ENCODE results near the gene PRKACA.
A peak's percentile ranks its signal among the peaks of the same experiment; 100 is the strongest.
"Not testable (repeated sequence)": the region's sequence is repeated elsewhere in the genome, so short reads cannot be mapped to it uniquely, and the experiment has no call there.

Gene PRKACA

DNA sequence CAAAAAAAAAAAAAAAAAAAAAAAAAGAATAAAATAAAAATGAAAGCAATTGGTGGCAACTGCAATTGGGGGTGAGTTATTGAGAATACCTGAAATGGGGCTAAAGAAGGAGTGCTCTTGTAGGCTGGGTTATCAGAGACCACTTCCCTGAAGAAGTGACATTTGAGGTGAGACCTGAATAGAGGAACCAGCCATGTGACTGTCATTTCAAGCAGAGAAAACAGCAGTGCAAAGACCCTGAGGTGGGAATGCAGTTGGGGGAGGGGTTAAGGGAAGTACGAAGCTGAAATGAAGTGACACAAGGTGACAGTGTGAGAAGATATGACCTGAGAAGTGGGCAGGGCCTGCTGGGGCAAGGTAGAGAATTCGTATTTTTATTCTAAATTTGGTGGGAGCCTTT is 51.4 kb downstream of the PRKACA start:
- no peak for DNase-seq

DNA sequence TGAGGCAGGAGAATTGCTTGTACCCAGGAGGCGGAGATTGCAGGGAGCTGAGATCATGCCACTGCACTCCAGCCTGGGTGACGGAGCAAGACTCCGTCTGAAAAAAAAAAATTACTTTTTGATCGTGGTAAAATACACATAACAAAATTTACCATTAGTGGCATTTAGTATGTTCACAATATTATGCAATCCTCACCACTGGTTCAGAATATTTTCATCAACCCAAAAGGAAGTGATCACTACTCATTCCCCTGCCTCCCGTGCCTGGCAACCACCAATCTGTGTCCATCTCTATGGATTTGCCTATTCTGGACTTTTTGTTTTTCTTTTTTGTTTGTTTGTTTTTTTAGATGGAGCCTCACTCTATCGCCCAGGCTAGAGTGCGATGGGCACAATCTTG is 54.5 kb downstream of the PRKACA start:
- no peak for DNase-seq

DNA sequence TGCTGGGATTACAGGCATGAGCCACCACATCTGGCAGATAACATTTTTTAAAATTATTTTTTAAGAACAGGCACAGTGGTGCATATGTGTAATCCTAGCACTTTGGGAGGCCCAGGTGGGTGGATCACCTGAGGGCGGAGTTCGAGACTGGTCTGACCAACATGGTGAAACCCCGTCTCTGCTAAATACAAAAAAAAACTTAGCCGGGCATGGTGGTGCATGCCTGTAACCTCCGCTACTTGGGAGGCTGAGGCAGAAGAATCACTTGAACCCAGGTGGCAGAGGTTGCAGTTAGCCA is 55.1 kb downstream of the PRKACA start:
- no peak for DNase-seq

DNA sequence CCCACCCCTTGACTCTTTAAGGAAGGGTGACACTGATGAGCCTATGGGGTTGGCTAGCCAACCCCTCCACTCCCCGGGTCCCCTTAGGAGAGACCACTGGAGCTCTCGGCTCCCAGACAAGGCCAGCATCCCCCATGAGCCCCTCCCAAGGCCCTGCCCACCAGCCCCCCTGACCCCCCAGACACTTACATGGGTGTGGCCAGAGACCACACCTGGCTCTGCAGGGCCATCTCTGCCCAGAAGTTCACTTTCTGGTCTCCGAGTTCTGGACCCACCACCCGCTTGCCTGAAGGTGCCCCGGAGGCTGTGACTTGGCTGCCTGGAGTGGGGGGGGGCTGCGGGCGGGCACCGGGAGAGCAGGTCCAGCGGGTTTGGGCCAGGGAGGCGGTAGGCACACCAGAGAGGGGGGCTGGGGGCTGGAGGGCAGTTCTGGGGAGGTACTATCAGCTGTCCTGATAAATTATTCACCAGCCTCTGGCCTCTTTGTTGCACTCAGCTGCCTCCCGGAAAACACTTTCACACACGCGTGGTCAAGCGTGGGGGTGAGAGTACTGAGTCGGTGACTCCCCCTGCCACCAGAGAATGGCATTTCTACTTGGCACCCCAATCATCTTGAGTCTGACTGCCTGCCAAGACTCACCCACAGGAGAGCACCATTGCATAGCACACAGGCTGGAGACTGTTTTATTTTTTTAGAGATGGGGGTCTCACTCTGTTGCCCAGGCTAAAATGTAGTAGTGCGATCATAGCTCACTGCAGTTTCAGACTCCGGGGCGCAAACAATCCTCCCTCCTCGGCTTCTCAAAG is 55.6 kb downstream of the PRKACA start, which contains the start of gene PALM3:
Gene PALM3 (minus strand): TSS at position 326 of the 807 bp plus-strand sequence. CDS start 96 bp downstream, at position 230.
- DNase-seq, result no peak

DNA sequence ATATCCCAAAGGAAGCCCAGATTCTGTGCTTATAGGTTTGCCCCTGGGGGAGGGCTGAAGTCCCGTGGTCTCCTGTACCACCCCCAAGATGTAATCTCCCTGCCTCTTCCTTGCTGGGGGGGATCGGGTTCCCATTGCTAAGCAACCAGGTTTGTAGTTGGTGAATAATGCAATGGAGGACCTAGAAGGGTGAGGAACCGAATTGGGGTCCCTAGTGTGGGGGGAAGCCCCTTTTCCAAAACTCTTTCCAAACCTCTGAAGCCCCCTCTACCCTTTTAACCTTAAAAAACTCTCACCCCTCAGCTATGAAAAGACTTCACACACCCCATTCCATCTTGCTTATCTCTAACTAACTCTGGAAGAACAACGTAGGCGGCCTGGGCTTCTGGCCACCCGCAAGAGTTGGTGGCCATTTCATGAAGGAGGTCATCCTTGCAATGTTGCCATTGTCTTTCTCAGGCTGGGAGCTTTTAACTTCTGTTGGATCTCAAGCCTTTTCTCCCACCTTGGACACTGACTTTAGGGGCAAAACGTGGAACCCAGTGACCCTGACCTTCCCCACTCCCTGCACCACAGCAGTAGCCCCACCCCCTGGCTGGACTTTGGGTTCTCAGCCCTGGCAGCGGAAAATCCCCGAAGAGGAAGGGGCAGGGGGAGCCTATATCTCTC is 56.3 kb downstream of the PRKACA start:
- no peak for DNase-seq

DNA sequence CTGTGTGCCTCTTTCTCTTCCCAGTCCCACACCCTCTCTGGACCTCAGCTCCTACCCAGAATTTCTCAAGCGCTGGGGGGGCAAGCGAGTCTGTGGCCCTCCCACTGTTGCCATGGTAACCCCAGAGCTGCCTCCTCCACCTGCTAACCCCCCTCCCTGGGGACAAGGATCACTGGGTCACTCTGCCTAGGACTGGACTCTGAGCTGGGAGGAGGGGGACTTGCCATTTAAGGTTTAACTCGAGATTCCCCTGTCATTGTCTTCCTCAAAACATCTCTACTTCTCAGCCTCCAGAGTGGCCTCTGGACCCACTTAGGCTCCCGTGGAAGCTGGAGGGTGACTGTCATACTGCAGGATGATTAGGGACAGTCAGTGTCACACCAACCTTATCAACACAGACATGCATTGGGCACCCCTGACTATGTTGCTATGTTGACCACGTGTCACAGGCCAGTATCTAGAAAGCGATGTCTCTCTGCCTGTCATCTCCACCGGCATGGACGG is 57.9 kb downstream of the PRKACA start:
- DNase-seq, result no peak

DNA sequence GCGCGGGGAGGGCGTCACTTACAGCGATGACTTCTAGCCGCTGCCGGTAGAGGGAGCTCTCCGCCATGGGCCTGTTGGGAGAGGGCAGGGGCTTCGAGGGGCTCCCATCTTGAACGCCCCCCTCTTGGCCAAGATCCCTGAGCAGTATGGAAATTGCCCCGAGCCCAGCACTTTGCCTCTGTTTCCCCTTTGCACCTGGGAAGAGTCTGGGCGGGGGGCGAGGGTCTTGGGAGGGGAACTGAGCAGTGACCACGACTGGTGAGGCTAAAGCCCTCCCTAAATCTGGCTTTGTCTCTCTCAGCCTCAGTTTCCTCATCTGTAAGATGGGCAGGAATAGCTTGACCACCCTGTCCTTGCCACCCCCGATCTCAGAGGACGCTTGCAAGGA is 58.5 kb downstream of the PRKACA start:
- peak in 5 of 6 experiments; percentile 22 to 35 (median 30) for DNase-seq

DNA sequence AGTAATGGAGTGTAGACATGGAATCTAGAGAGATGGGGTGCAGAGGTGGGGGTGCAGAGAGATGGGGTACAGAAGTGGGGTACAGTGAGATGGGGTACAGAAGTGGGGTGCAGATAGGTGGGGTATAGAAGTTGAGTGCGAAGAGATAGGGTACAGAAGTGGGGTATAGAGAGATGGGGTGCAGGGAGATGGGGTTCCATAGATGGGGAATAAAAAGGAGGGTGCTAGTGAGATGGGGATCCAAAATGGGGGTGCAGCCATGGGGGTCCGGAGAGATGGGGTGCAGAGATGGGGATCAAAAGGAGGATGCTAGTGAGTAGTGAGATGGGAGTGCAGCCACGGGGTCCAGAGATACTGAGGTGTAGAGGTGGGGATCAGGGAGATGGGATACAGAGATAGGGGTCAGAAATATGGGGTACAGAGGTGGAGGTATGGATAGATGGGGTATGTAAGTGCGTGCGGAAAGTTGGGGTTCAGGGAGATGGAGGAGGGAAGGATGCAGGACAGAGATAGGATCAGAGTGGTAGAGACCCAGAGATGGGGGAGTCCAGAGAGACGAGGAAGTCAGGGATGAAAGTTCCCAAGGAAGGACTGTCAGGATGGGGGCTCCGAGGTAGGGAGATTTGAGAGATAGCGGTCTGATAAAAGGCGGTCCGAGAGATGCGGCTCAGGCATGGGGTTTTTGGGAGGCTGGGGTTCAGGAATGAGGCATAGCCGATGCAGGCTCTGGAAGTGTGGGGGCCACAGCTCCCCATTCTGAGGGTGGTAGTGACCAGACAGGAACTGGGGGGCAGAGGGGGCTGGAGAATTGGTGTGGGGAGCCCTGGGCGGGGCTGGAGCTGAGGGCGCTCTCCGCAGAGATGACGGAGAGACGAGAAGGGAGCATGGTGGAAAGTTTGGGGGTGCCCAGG is 59.1 kb downstream of the PRKACA start:
- DNase-seq, result no peak

DNA sequence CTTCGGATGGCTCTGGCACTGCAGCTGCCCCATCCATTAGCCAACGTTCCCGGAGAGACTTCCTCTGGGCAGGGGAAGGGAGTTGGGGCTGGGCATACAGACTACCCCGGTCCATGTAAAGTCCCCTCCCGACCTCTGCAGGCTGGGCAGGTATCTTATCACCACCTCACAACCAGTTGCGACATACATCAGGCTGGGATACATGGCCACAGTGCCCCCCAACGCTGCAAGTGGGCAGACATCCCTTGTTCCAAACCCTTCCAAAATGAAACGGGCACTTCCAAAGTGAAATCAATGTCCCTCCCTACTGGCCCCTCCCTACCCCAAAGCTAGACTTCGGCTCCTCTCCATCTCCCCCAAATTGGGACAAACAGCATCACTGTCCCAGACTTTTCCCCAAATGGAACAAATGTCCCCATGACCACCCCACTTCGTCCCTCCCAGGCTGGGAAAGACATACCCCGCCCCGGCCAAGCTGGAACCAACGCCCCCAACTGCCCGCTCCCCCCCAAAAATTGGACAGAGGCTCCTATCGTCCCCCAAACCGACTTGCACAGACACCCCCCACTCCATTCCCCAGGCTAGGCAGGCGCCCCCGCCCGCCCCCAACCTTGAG is 60.7 kb downstream of the PRKACA start:
- no peak for DNase-seq

DNA sequence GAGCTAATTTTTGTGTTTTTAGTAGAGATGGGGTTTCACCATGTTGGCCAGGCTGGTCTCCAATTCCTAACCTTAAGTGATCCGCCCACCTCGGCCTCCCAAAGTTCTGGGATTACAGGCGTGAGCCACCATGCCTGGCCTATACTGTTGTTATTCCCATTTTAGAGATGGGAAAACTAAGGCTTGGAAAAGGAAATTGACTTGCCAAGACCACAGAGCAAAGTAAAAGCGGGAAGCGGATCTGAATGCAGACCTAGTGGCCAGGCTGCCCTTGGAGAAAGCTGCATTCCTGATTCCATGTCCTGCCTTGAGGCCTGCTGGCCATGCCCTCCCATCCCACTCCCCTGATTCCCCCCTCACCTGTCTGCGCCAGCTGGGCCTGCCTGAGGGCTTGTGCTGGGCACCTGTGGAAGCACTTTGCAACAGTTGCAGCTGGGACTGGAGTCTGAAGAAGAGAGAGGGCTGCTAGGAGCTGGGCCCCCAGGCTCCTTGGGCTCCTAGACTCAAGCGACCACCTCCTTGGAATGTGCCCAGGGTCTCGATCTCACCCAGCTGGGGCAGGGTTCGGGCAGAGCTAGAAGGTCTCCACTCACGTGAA is 61.4 kb downstream of the PRKACA start:
- DNase-seq, result no peak

DNA sequence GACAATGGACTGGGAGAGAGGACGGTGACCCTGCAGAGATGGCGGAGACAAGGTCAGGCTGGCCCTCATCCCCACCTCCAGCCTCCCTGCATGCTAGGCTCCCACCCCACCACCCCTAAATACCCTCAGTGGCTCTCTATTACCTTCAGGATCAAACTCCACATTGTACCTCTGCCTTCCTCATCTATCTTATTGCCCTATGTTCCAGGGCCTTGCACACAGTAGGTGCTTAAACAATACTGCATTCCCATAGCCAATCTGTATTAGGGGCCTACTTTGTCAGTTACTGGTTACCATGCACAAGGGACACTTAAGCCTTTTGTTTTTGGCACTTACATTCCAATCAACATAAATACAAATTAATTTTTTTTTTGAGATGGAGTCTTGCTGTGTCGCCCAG is 62.2 kb downstream of the PRKACA start:
- DNase-seq, result no peak

DNA sequence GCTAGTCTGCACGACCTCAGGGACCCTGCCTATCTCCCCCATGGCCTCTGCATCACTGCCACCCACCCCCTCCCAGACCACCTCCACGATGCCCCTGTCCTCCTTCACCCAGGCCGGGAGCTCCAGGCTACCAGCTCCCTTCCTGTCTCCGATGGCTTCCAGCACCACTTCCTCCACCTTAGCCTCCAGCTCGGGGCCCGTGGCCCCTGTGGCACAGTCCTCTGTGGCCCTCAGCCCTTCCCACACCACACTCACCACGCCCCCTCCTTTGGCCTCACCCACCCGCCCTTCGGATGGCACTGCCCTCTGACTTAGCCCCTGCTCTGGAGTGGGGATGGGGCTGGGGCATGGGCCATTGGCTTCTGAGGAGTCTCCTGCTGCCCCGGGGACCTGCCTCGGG is 62.8 kb downstream of the PRKACA start:
- DNase-seq, result no peak

DNA sequence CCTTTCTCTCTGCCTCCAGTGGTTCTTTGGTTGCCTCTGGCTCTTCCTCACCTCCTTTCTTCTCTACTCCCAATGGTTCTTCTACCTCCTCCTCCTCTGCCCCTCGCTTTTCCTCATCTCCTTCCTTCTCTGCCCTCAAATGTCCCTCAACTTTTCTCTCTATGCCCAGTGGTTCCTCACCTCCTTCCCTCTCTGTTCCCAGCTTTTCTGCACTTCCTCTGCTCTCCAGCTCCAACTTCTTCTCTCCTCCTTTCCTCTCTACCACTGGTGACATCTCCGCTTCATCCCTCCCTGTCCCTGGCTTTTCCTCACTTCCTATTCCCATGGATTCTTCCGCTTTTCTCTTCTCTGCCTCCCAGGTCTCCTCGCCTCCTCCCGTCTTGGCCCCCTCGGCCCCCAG is 63.5 kb downstream of the PRKACA start:
- no peak for DNase-seq

DNA sequence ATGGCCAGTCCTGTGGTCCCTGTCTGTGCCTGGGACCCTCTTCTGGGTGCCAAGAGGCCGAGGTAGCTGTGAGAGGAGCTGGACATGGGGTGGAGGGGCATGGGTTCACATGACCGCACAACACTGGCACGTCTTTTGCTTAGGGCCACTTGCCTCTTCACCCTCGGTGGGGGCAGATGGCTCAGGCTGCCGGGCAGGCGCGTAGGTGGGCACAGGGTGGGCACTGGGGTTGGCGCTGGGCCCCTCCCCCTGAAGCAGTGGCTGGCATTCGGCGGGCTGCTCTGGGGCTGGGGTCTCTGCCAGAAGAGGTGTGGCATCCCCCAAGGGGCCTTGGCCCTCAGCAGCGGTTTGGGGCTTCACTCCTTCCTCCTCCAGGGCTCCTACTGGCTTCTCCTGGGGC is 64.1 kb downstream of the PRKACA start:
- DNase-seq, result no peak

DNA sequence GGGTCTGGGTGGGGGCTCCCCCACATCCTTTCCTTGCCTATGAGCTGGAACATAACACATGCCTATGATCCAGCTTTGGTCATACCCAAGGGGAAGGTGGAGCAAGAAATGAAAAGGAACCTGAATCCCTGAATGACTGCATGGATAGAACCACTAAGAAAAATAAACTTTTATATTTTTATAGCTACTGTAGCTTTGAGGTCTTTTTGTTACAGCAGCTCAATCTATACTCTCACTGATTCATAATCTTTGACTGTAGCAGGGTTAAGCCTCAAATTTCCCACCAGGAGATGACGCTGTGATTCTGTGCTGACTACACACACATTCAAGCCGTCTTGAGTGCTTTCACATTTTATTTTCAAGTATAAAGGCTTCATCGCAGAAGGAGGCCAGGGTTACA is 64.5 kb downstream of the PRKACA start:
- DNase-seq, result no peak

DNA sequence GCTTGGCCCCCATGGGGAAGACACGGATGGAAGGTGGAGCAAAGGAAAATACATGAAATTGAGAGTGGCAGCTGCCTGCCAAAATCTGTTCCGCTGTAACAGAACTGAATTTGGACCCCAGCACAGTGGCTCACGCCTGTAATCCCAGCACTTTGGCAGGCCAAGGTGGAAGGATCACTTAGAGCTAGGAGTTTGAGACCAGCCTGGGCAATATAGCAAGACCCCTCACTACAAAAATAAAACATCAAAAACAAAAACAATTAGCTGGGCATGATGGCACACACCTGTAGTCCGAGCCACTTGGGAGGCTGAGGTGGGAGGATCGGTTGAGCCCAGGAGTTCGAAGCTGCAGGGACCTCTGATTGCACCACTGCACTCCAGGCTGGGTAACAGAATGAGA is 65.1 kb downstream of the PRKACA start:
- no peak for DNase-seq

DNA sequence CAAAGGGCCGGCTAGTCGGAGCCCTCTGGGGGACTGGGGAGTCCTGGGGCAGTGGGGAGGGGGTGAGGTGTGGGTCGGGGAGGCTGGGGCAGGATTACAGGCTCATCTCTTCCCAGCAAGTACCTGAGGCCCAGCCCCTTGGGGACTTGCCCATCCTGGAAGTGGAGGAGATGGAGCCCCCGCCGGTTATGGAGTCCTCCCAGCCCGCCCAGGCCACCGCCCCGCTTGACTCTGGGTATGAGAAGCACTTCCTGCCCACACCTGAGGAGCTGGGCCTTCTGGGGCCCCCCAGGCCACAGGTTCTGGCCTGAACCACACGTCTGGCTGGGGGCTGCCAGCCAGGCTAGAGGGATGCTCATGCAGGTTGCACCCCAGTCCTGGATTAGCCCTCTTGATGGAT is 65.6 kb downstream of the PRKACA start:
- DNase-seq, result no peak

DNA sequence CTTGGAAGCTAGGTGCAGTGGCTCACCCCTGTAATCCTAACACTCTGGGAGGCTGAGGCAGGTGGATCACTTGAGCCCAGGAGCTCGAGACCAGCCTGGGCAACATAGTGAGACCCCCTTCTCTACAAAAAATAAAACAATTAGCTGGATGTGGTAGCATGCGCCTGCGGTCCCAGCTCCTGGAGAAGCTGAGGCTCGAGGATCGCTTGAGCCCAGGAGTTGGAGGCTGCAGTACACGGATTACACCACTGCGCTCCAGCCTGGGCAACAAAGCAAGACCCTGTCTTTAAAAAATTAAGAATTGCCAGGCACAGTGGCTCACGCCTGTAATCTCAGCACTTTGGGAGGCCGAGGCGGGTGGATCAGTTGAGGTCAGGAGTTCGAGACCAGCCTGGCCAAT is 66.6 kb downstream of the PRKACA start:
- not testable (repeated sequence) for DNase-seq

DNA sequence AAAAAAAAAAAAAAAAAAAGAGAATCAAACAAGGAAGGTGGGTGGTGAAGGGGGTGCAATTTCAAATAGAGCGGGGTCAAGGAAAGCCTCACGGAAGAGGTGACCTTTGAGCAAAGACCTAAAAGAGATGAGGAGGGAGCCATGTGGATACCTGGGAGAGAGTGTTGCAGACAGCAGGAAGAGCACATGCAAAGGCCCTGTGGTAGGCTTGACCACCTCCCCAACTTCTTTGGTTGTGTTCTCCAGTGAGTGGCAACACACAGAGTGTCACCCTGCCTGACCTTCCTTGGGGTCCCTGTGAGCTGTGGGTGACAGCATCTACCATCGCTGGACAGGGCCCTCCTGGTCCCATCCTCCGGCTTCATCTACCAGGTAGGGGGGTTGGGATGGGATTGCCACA is 67.0 kb downstream of the PRKACA start:
- DNase-seq, result no peak

DNA sequence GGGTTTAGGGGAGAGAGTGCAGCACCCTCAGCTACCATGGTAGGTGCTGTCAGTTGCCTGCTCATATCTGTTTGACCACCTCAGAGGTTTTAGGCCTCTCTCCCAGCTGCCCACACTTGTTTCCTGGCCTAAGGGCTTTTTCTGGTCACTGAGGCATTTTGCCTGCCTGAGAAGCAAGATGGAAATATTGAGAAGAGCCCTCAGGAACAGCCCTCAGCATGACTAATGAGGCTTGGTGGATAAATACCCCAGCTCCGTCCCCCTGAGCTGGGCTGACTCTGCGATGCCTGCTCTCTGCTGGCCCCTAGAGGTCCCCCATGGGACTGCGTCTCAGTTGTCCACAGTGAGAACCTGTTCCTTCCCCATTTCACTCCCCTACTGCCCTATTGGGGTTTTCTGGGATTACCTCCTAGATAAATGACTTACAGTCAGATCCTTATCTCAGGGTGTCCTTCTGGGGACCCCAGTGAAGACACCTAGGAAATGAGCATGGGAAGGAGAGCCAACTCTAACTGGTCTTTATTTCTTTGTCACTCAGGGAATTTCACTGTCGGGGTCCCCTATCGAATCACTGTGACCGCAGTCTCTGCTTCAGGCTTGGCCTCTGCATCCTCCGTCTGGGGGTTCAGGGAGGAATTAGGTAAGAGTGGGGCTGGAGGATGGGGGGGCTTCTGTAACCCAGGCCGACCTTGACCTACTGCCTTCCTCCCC is 69.0 kb downstream of the PRKACA start:
- DNase-seq, result peak; percentile 25 to 78 (median 66)

DNA sequence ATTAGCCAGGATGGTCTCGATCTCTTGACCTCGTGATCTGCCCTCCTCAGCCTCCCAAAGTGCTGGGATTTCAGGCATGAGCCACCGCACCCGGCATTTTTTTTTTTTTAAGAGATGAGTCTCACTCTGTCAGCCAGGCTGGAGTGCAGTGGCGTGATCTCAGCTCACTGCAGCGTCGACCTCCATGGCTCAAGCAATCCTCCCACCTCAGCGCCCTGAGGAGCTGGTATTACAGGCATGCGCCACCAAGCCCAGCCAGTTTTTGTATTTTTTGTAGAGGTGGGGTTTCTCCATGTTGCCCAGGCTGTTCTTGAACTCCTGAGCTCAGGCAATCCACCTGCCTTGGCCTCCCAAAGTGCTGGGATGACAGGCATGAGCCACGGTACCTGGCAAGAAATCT is 69.7 kb downstream of the PRKACA start:
- DNase-seq, result not testable (repeated sequence)
